Left hindlimb (tissue), 1 donor: ENCODE measurements around the gene RASGRP4.
A peak's percentile ranks its signal among the peaks of the same experiment; 100 is the strongest.
"Not testable (repeated sequence)": the region's sequence is repeated elsewhere in the genome, so short reads cannot be mapped to it uniquely, and the experiment has no call there.

Experiments
- DNase-seq: peaks from one replicate; pipeline ENCODE4 v3.0.0-alpha.2; 2018

RASGRP4 gene, protein sequence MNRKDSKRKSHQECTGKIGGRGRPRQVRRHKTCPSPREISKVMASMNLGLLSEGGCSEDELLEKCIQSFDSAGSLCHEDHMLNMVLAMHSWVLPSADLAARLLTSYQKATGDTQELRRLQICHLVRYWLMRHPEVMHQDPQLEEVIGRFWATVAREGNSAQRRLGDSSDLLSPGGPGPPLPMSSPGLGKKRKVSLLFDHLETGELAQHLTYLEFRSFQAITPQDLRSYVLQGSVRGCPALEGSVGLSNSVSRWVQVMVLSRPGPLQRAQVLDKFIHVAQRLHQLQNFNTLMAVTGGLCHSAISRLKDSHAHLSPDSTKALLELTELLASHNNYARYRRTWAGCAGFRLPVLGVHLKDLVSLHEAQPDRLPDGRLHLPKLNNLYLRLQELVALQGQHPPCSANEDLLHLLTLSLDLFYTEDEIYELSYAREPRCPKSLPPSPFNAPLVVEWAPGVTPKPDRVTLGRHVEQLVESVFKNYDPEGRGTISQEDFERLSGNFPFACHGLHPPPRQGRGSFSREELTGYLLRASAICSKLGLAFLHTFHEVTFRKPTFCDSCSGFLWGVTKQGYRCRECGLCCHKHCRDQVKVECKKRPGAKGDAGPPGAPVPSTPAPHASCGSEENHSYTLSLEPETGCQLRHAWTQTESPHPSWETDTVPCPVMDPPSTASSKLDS

DNA sequence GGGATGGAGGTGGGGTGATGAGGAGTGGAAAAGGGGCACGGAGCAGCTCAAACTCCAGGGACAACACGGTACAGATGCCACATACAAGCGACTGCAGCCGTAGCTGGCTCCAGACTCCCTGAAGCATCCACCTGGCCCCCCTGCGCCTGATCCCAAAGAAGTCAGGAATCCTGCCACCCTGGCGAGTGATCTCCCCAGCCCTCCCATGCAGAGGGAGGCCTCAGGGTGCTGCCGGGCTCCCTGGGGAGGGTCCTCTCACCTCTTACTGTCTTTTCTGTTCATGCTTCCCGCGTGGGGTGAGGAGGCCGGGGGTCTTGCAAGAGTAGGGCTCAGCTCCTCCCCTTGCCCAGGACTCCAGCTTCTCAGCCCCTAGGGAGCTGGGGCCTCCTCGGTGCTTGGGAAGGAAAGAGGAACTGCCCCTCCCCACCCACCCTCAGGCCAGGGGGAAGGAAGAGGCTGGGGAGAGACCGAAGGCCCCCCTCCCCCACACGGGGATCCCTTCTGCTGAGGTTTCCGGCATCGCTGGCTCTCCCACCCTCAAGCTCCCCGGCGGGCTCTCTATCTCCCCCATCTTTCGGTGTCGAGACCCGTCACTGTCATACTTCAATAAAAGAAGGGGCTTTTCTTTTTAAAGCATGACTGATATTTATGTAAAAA is at the start of gene RASGRP4:
RASGRP4 (minus strand) TSS at position 410 of the 657 bp plus-strand sequence; CDS start at position 282, 128 bp downstream.
- peak; percentile 56 for DNase-seq

DNA sequence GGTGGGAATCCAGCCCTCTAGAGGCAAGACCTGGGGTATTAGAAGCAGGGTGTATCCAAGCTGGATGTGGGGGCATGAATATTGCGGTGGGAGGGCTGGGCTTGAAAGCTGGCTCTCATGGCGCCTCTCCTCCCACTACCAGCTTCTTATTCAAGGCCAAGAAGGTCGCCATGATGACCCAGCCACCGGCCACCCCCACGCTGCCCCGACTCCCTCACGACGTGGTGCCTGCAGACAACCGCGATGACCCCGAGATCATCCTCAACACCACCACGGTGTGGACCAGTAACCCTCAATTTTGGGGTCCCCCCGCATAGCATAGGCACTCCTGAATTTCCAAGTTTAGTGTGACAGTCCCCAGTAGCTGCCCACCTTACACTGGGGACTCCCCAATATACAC is 49.2 kb upstream of the RASGRP4 start:
- no peak for DNase-seq

DNA sequence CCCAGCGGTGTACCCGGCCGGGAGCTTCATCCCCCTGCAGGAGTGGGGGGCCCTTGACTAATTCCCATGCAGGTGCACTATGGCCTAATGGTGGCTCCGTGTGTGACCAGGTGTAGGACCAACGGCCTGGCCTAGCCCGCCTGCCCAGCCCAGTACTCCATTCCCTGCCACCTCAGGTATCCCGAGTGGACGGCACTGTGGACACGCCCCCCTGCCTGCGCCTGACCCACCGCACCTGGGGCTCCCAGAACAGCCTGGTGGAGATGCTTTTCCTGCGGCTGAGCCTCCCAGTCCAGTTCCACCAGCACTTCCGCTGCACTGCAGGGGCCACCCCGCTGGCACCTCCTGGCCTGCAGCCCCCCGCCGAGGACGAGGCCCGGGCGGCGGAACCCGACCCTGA is 47.2 kb upstream of the RASGRP4 start:
- DNase-seq = no peak

DNA sequence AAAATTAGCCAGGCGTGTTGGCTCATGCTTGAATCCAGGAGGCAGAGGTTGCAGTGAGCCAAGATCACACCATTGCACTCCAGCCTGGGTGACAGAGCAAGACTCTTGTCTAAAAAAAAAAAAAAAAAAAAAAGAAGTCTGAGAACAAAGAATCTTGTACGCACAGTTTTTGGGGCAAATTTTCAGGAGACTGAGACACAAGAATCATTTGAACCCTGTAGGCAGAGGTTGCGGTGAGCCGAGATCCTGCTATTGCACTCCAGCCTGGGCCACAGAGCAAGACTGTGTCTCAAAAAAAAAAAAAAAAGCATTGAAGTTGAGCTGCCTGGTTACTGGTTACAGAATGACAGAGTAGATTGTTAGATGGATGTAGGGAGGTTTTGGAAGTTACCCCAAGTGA is 46.7 kb upstream of the RASGRP4 start:
- not testable (repeated sequence) for DNase-seq

DNA sequence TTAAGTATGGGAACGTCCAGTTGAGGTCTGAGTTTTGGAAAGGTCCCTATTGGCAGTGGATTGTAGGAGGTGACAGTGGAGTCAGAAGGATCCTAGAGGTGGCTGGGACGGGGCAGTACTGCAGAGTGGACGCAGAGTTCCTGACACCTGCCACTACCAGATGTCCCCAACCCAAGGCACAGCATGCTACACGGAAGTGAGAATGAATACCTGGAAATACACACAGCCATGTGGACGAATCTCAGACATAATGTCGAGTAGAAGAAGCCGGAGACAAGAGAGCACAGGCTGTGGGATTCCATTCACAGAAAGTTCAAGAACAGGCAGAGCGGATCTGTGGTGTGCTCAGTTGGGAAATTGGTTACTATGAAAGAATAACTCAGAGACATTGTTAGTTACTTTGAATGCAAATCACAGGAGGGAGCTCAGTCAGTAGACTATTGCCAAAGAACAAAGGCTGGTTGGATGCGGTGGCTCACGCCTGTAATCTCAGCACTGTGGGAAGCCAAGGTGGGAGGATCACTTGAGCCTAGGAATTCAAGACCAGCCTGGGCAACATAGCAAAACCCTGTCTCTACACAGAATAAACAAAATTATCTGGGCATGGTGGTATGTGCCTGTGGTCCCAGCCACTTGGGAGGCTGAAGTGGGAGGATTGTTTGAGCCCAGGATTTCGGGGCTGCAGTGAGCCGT is 44.9 kb upstream of the RASGRP4 start:
- no peak for DNase-seq

DNA sequence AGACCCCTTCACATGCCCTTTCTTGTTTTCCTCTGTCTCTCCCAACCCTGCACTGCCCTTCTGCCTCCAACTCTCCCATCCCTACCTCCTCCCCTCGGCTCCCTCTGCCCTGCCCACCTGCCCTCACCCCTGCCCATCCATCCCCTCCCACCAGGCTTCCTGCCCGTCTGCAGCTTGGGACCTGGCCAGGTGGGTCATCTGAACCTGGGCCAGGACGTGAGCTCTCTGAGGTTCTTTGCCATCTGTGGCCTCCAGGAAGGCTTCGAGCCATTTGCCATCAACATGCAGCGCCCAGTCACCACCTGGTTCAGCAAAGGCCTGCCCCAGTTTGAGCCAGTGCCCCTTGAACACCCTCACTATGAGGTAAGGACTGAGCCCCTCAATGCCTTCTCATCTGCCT is 43.1 kb upstream of the RASGRP4 start:
- no peak for DNase-seq

DNA sequence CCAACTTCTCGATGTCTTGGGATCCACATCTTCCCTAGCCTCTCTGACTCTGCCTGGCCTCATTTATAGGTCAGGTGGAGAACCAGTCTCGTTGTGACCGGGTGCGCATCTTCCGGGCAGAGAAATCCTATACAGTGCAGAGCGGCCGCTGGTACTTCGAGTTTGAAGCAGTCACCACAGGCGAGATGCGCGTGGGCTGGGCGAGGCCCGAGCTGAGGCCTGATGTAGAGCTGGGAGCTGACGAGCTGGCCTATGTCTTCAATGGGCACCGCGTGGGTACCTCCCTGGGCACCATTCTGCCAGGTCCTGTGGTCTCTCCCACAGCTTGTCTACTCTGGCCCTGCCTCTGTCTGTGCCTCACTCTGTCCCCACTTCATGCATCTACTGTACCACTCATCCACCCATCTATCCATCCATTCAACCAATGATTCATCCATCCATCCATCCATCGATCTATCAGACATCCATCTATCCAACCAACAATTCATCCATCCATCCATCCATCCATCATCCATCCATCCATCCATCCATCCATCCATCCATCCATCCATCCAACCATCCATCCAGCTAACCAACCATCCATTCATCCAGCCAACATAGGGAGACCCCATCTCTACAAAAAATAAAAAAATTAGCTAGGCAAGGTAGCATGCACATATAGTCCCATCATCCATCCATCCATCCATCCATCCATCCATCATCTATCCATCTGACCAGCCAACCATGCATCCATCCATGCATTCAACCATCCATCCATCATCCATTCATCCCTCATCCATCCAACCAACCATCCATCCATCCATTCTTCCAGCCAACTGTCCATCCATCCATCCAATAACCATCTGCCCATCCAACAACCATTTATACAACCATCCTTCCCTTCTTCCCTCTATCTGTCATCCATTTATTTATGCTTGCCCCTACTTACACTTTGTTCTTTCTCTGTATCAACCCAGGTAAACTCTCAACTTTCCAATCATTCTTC is 41.8 kb upstream of the RASGRP4 start:
- no peak for DNase-seq

DNA sequence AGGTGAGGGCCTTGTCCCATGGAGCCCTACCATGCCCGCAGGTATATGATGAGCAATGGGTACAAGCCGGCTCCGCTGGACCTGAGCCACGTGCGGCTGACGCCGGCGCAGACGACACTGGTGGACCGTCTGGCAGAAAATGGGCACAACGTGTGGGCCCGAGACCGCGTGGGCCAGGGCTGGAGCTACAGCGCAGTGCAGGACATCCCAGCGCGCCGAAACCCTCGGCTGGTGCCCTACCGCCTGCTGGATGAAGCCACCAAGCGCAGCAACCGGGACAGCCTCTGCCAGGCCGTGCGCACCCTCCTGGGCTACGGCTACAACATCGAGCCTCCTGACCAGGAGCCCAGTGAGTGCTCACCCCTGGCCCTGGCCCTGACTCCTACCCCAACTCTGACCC is 40.0 kb upstream of the RASGRP4 start:
- no peak for DNase-seq

DNA sequence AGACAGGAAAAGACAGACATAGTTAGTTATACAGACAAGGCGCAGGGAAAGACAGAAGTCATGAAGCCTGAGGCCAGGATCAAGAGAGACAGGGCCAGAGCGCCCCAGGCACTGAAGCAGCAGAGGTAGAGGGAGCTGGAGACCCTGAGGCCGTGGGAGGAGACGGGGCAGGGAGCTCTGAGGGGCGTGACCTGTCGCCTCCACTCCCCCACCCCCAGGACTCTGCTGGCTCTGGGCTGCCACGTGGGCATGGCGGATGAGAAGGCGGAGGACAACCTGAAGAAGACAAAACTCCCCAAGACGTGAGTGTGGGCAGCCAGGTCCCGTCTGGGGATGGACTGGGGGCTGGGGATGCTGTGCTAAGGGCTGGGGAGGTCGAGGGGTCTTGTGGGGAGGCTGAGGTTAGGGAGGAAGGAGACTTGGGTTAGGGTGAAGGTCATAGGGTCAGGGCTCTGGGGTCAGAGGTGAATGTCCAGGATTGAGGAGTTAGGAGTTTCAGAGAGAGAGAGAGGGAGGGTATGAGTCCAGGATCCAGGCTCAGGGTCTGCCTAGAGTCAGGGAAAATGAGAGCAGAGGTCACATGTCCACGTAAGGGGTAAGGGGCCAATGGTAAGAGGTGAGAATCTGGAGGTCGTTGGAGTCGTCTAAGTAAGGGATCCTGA is 38.5 kb upstream of the RASGRP4 start:
- DNase-seq = no peak

DNA sequence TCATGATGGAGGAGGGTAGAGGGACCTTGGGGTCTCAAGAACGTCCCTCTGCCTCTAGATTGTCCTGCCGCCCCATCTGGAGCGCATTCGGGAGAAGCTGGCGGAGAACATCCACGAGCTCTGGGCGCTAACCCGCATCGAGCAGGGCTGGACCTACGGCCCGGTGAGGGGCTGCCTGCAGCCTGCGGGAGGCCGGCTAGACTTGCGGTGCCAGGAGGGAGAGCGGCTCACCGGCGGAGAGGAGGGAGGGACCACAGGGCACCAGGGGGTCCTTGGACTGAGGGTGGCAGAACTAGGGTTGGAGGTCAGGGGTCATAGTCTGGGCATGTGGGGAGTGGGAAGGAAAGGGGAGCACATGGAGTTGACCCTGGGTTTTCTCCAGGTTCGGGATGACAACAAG is 37.3 kb upstream of the RASGRP4 start:
- DNase-seq = no peak

DNA sequence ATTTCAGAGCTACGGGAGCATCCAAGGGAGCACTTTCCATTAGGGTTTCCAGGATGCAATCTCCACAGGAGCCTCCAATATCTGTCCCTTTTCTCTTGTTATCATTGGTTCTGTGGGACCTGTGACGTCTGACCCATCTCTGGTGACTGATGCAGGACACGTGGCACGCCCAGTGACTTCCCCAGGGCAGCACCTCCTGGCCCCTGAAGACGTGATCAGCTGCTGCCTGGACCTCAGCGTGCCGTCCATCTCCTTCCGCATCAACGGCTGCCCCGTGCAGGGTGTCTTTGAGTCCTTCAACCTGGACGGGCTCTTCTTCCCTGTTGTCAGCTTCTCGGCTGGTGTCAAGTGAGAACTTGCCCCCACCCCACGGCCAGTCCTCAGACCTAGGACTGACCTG is 33.0 kb upstream of the RASGRP4 start:
- DNase-seq = no peak

DNA sequence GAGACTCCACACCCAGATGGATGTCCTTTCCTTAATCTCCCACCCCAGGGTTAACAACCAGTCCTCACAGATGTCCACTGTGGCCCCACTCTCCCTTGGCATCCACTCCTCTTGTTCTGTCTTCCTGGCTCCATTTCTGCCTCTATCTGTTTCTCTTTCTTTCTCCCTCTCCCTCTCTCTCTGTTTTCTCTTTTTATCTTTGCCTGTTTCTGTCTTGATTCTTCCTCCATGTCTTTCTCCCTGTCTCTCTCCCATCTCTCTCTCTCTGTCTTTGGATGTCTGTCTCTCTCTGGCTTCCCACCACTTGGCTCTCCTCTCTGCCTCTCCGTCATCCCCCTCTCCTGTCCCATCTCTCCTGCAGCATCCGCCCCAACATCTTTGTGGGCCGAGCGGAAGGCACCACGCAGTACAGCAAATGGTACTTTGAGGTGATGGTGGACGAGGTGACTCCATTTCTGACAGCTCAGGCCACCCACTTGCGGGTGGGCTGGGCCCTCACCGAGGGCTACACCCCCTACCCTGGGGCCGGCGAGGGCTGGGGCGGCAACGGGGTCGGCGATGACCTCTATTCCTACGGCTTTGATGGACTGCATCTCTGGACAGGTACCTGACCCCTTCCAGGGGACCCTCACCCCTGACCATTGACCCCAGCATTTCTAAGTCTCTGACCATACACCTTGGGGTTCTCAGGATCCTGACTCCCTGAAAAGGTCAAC is 31.8 kb upstream of the RASGRP4 start:
- no peak for DNase-seq

DNA sequence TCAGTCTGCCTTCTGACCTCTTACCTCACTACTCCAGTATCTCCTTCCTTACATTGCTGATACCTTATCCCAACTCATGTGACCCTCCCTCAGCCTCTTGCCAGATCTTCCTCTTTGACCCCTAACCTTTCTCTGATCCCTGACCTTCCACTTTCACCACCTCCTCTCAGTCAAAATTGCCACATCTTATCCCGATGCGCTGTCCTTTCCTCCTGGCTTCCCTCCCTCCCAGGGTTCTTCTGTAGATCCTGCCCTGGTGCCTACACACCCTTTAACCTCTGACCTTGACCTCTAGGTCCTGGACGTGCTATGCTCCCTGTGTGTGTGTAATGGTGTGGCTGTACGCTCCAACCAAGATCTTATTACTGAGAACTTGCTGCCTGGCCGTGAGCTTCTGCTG is 31.2 kb upstream of the RASGRP4 start:
- DNase-seq = no peak

DNA sequence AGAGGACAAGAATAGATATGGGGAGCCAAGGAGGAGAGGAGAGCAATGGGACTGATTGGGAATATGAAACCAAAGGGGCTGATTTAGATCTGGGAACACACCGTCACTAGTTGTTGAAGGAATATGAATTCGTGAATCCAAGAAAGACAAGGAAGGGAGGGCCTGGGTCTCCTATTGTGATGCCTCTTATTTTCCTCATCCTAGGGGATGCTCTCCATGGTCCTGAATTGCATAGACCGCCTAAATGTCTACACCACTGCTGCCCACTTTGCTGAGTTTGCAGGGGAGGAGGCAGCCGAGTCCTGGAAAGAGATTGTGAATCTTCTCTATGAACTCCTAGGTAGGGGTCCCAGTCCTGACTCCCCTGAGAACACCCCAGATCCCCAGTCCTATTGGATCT is 29.0 kb upstream of the RASGRP4 start:
- no peak for DNase-seq

DNA sequence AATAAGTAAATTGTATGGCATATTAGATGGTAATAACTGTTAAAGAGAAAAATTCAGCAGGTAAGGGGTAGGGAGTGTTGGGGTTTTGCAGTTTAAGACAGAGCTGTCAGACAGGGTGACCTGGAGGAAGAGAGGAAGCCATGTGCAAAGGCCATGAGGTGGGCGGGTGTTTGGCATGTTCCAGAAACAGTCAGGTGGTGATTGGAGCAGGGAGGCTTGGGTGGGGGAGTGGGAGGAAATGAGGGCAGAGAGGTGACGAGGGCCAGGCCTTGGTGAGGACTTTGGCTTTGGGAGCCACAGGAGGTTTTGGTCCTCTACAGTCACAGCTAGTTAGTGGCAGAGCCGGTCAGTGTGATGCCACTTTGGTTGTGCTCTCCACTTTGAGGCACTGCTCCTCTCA is 27.6 kb upstream of the RASGRP4 start:
- no peak for DNase-seq

DNA sequence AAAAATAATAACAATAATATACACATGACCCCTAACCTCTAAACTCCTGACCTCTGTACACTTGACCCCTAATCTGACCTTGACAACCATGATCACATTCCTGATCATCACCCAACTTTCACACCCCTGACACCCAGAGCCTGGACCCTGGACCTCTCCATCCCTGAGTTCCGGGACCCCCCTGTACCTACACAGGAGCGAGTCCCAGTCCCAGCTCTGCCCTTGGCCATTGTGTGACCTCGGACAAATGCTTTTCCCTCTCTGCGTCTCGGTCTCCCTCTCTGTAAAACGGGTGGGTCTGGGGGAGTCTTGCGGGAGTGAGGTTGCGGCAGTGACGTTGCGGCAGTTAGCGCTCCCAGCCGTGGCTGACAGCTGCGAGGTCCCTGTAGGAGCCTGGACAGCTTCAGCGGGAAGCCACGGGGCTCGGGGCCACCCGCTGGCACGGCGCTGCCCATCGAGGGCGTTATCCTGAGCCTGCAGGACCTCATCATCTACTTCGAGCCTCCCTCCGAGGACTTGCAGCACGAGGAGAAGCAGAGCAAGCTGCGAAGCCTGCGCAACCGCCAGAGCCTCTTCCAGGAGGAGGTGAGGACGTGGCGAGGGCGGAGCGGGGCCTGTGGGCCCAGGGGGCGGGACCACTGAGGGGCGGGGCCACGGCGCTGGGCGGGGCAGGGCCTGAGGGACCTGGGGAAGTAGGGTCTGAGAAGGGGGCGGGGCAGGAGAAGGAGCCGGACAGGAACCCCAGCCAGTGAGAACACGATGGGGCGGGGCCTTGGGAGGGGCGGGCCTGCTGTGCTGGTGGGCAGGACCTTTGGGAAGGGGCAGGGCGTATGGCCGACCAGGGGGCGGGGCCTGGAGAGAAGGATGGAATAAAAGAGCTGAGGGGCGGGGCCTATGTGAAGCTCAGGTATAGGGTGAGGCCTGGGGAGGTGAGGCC is 26.7 kb upstream of the RASGRP4 start:
- no peak for DNase-seq

DNA sequence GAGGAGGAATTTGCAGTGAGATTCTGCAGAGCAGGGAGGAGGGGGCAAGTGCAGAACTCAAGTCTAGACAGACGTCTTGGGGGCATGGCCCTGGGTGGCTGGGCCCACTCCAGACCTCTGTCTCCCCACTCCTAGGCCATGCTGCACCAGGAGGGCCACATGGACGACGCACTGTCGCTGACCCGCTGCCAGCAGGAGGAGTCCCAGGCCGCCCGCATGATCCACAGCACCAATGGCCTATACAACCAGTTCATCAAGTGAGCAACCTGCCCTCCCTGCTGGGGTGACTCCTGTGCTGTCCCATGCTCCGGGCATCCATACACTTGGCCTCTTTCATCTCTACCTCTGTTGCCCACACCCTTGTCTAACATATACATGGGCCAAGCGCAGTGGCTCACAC is 25.6 kb upstream of the RASGRP4 start:
- DNase-seq = no peak

DNA sequence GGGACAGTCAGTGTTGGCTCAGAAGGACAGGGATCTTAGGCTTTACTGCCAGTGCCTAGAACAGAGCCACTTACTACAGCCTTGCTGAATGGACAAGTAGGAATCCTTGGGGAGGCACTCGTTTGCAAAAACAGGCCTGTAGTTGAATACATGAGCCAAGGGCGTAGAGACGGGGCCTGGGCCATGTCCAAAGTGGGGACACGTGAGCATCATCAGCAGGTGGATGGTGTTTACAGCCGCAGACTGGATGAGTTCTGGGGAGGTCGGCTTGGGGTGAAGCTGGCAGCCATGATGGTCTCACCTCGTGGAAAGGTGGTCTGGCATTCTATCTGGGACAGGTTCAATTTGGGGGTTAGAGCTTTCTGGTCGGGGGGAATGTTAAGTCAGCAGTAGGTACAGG is 25.0 kb upstream of the RASGRP4 start:
- no peak for DNase-seq

DNA sequence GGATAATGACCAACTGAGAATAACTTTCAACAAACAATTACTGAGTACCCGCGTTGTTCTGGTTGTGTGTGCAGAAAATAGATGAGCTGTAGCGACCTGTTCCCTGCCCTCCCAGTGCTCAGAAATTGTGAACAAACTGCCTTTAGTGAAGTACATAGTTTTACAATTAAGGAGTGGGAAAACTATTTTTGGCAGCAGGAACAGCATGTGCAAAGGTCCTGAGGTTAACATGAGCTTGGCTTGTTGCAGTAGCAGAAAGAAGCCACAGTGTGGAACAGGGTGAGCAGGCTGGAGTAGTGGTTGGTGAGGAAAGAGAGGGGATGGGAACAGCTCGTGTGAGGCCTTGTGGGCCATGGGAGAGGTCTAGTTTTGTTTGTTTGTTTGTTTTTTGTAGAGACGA is 23.5 kb upstream of the RASGRP4 start:
- no peak for DNase-seq

DNA sequence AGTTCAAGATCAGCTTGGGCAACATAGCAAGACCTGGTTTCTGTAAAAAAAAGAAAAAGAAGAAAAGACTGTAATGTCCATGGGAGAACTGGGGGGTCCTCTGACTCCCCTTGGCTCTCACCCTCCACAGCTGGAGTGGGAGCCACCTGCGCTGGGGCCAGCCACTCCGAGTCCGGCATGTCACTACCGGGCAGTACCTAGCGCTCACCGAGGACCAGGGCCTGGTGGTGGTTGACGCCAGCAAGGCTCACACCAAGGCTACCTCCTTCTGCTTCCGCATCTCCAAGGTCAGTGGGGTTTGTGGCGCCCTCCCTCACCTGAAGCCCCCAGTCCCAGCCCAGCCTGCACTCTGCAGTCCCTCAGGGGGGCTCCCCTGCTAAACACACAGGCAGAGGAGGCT is 22.2 kb upstream of the RASGRP4 start:
- DNase-seq = no peak
